SW 1271 (cell line): ENCODE results near the gene NME7.
"Not testable (repeated sequence)": the region's sequence is repeated elsewhere in the genome, so short reads cannot be mapped to it uniquely, and the experiment has no call there.

Experiments
- DNase-seq, 2 experiments: peaks; one replicate each; lab custom pipeline; 2025; lab: John Stamatoyannopoulos, UW

The NME7 gene

GRCh38 chr1:169367686-169368405 is at the start of gene NME7, which contains the start of gene BLZF1:
NME7 (minus strand) TSS chr1:169367797; CDS start chr1:169367710, 87 bp downstream.
BLZF1 (plus strand) TSS chr1:169368195; CDS start chr1:169369523, 1,328 bp downstream.
- peak; percentile 90 to 93 for DNase-seq

- no peak for DNase-seq
These were observed 47.4 kb upstream of the NME7 start for GRCh38 chr1:169414952-169415351.

- DNase-seq, result not testable (repeated sequence)
These were observed 40.7 kb upstream of the NME7 start for GRCh38 chr1:169408340-169408739.

- not testable (repeated sequence) for DNase-seq
These were observed 35.0 kb upstream of the NME7 start for GRCh38 chr1:169402578-169402977.

GRCh38 chr1:169395955-169396354 is 28.4 kb upstream of the NME7 start:
- no peak for DNase-seq

- DNase-seq, result no peak
These were observed 24.8 kb upstream of the NME7 start for GRCh38 chr1:169392406-169392805.

- DNase-seq, result no peak
These were observed 22.7 kb upstream of the NME7 start for GRCh38 chr1:169390303-169390702.

GRCh38 chr1:169387399-169387798 is 19.8 kb upstream of the NME7 start:
- no peak for DNase-seq

- no peak for DNase-seq
These were observed 15.9 kb upstream of the NME7 start for GRCh38 chr1:169383449-169383848.

GRCh38 chr1:169381162-169381561 is 13.6 kb upstream of the NME7 start:
- DNase-seq, result no peak

GRCh38 chr1:169371404-169371803 is 3.8 kb upstream of the NME7 start:
- no peak for DNase-seq

- DNase-seq, result peak in 1 of 2 experiments; percentile 28
These were observed 791 bp upstream of the NME7 start for GRCh38 chr1:169368406-169368769.

GRCh38 chr1:169367096-169367685 is 406 bp downstream of the NME7 start:
- no peak for DNase-seq

- no peak for DNase-seq
These were observed 2.6 kb downstream of the NME7 start for GRCh38 chr1:169364948-169365347.

GRCh38 chr1:169363046-169363730 is 4.4 kb downstream of the NME7 start:
- peak; percentile 28 to 75 for DNase-seq

GRCh38 chr1:169361281-169361680 is 6.3 kb downstream of the NME7 start:
- no peak for DNase-seq

GRCh38 chr1:169360415-169360814 is 7.2 kb downstream of the NME7 start:
- no peak for DNase-seq

- DNase-seq, result peak in 1 of 2 experiments; percentile 32
These were observed 19.1 kb downstream of the NME7 start for GRCh38 chr1:169348383-169349036.

- no peak for DNase-seq
These were observed 19.8 kb downstream of the NME7 start for GRCh38 chr1:169347688-169348382.

GRCh38 chr1:169346036-169346589 is 21.5 kb downstream of the NME7 start:
- no peak for DNase-seq

- DNase-seq, result no peak
These were observed 22.1 kb downstream of the NME7 start for GRCh38 chr1:169345511-169345910.

GRCh38 chr1:169342096-169342495 is 25.5 kb downstream of the NME7 start:
- DNase-seq, result not testable (repeated sequence)
